H1 (cell line): ENCODE results near the gene PGM2L1. TPM values are rescaled to one million over a fixed set of nuclear protein-coding genes. Genes with fewer than 3 reads are reported as not detected.

Source experiments
- CTCF ChIA-PET: fragments of 300-600 bp; sonication (Branson Sonifier 250); formaldehyde crosslinking; loops from one replicate; lab custom pipeline; 2021; ENCODE audit not compliant: partially characterized antibody; lab: Charles Lee
- POLR2A ChIA-PET: fragments of 300-600 bp; sonication (Branson Sonifier 250); formaldehyde crosslinking; loops from one replicate; lab custom pipeline; 2021; ENCODE audit warnings: inconsistent platforms; ENCODE audit not compliant: partially characterized antibody; lab: Charles Lee
- DNase-seq, 2 experiments: peaks; one replicate each; pipeline versions ENCODE4 v3.0.0 to v3.0.0-alpha.2; 2010 to 2022; ENCODE audit warnings: low spot score in 2 of 2, low read depth in 1 of 2, mixed read lengths in 1 of 2
- FAIRE-seq: peaks from 2 replicates; lab custom pipeline; 2011; peaks lifted over from hg19 to GRCh38; lab: Jason Lieb, UNC
- H2AFZ ChIP-seq: 2 replicates; pipeline ENCODE4 v1.8.1; 2012; ENCODE audit warnings: low read length, inconsistent platforms
- H2AK5ac ChIP-seq: 2 replicates; pipeline ENCODE4 v1.6.1; 2013; ENCODE audit warnings: low read depth, low read length
- H2BK120ac ChIP-seq: replicated peaks from 2 replicates; pipeline ENCODE3; 2013; ENCODE audit warnings: low read depth, low read length, inconsistent platforms
- H2BK12ac ChIP-seq: 2 replicates; pipeline ENCODE4 v1.6.1; 2013; ENCODE audit warnings: low read depth, low read length
- H2BK15ac ChIP-seq: 2 replicates; pipeline ENCODE4 v1.6.1; 2013; ENCODE audit warnings: low read length
- H2BK20ac ChIP-seq: 2 replicates; pipeline ENCODE4 v1.6.1; 2013; ENCODE audit warnings: low read length
- H2BK5ac ChIP-seq: 2 replicates; pipeline ENCODE4 v1.6.1; 2013; ENCODE audit warnings: low read depth, low read length
- H3K14ac ChIP-seq: 2 replicates; pipeline ENCODE4 v1.6.1; 2013; ENCODE audit warnings: inconsistent platforms; ENCODE audit not compliant: insufficient read length
- H3K18ac ChIP-seq: 2 replicates; pipeline ENCODE4 v1.6.1; 2013; ENCODE audit warnings: low read length; ENCODE audit errors: extremely low read depth
- H3K23ac ChIP-seq: 2 replicates; pipeline ENCODE4 v1.6.1; 2013; ENCODE audit warnings: inconsistent platforms; ENCODE audit not compliant: insufficient read length
- H3K23me2 ChIP-seq: 2 replicates; pipeline ENCODE4 v1.6.1; 2013; ENCODE audit warnings: low read depth, low read length
- H3K27ac ChIP-seq: 2 replicates; pipeline ENCODE4 v1.6.1; 2011; ENCODE audit warnings: low read depth, low read length, inconsistent platforms
- H3K27me3 ChIP-seq, 4 experiments: replicated peaks in 1 of 4; 1 replicate in 1 of 4; 2 replicates in 3 of 4; pipeline versions ENCODE4 v1.6.1 to v1.8.1; 2011 to 2013; ENCODE audit warnings: low read length in 3 of 4, mild to moderate bottlenecking in 3 of 4, inconsistent platforms in 2 of 4, mixed read lengths in 2 of 4, moderate library complexity in 1 of 4; ENCODE audit not compliant: control insufficient read depth in 3 of 4, insufficient read depth in 3 of 4; ENCODE audit errors: extremely low read depth in 1 of 4
- H3K36me3 ChIP-seq, 4 experiments: 2 replicates each; pipeline versions ENCODE4 v1.6.1 to v1.8.1; 2011 to 2013; ENCODE audit warnings: mild to moderate bottlenecking in 4 of 4, low read length in 3 of 4, moderate library complexity in 2 of 4, control low read depth in 1 of 4, inconsistent platforms in 1 of 4; ENCODE audit not compliant: insufficient read depth in 4 of 4, control insufficient read depth in 2 of 4
- H3K4ac ChIP-seq: replicated peaks from 2 replicates; pipeline ENCODE3; 2013; ENCODE audit warnings: low read length, low read depth, mixed read lengths, inconsistent platforms; ENCODE audit not compliant: insufficient read length
- H3K4me1 ChIP-seq, 4 experiments: replicated peaks in 1 of 4; 1 replicate in 1 of 4; 2 replicates in 3 of 4; pipeline versions ENCODE4 v1.6.1 to v1.8.1; 2011 to 2013; ENCODE audit warnings: low read length in 3 of 4, inconsistent platforms in 2 of 4, mixed read lengths in 1 of 4; ENCODE audit not compliant: insufficient read depth in 4 of 4, control insufficient read depth in 3 of 4
- H3K4me2 ChIP-seq, 2 experiments: 2 replicates each; pipeline versions ENCODE4 v1.6.1 to v1.8.1; 2011 to 2013; ENCODE audit warnings: low read depth in 2 of 2, low read length in 2 of 2, control low read depth in 1 of 2, inconsistent platforms in 1 of 2, mild to moderate bottlenecking in 1 of 2; ENCODE audit not compliant: insufficient read depth in 1 of 2
- H3K4me3 ChIP-seq, 4 experiments: fragments of 200-600, 300-600 bp in 1 of 4; sonication (generic), shearing (Covaris generic), sonication (Bioruptor Twin) in 1 of 4; 2 replicates each; pipeline versions ENCODE4 v1.5.1 to v1.8.1; 2011 to 2016; ENCODE audit warnings: low read length in 4 of 4, low read depth in 3 of 4, control low read depth in 2 of 4, inconsistent platforms in 2 of 4, mild to moderate bottlenecking in 2 of 4, mixed read lengths in 1 of 4, moderate library complexity in 1 of 4; ENCODE audit not compliant: insufficient read depth in 2 of 4; ENCODE audit errors: extremely low read depth in 1 of 4
- H3K56ac ChIP-seq: replicated peaks from 2 replicates; pipeline ENCODE3; 2013; ENCODE audit warnings: low read depth, mild to moderate bottlenecking, mixed read lengths, low read length, inconsistent platforms; ENCODE audit not compliant: insufficient read length
- H3K79me1 ChIP-seq: 2 replicates; pipeline ENCODE4 v1.6.1; 2013; ENCODE audit warnings: low read depth, low read length, control low read depth
- H3K79me2 ChIP-seq, 2 experiments: 2 replicates each; pipeline versions ENCODE4 v1.6.1 to v1.8.1; 2012 to 2013; ENCODE audit warnings: low read length in 2 of 2, mild to moderate bottlenecking in 2 of 2, inconsistent platforms in 1 of 2; ENCODE audit not compliant: insufficient read depth in 2 of 2, control insufficient read depth in 1 of 2
- H3K9ac ChIP-seq, 4 experiments: replicated peaks in 1 of 4; 1 replicate in 1 of 4; 2 replicates in 3 of 4; pipeline versions ENCODE4 v1.6.1 to v1.8.1; 2011 to 2013; ENCODE audit warnings: low read depth in 3 of 4, low read length in 3 of 4, control low read depth in 2 of 4, mild to moderate bottlenecking in 2 of 4, moderate library complexity in 2 of 4, inconsistent platforms in 1 of 4; ENCODE audit errors: extremely low read depth in 1 of 4
- H3K9me3 ChIP-seq, 2 experiments: 2 replicates each; pipeline versions ENCODE4 v1.6.1 to v1.8.1; 2012 to 2013; ENCODE audit warnings: mild to moderate bottlenecking in 2 of 2, moderate library complexity in 2 of 2, control low read depth in 1 of 2, inconsistent platforms in 1 of 2, low read depth in 1 of 2, low read length in 1 of 2, mixed read lengths in 1 of 2; ENCODE audit not compliant: insufficient read depth in 2 of 2
- H4K20me1 ChIP-seq, 2 experiments: replicated peaks in 1 of 2; 2 replicates each; pipeline versions ENCODE3 to v1.8.1; 2011 to 2013; ENCODE audit warnings: inconsistent platforms in 2 of 2, low read length in 2 of 2, mild to moderate bottlenecking in 1 of 2; ENCODE audit not compliant: insufficient read depth in 2 of 2, control insufficient read depth in 1 of 2
- H4K5ac ChIP-seq: 2 replicates; pipeline ENCODE4 v1.6.1; 2013; ENCODE audit warnings: low read length, low read depth, mixed read lengths, inconsistent platforms; ENCODE audit not compliant: insufficient read length
- H4K8ac ChIP-seq: 2 replicates; pipeline ENCODE4 v1.8.0; 2013; ENCODE audit warnings: mild to moderate bottlenecking, moderate library complexity, low read length, inconsistent platforms; ENCODE audit not compliant: insufficient read depth; ENCODE audit errors: extremely low read depth
- H4K91ac ChIP-seq: replicated peaks from 2 replicates; pipeline ENCODE3; 2013; ENCODE audit warnings: low read length, mixed read lengths, inconsistent platforms; ENCODE audit not compliant: insufficient read length
- ASH2L ChIP-seq: fragments of 200-600, 300-600 bp; sonication (generic); IDR thresholded peaks from one replicate; pipeline ENCODE4 v1.7.1; 2017; ENCODE audit warnings: low read length
- ATF2 ChIP-seq: IDR thresholded peaks from 2 replicates; pipeline ENCODE4 v1.6.1; 2012; ENCODE audit warnings: low read length, inconsistent platforms
- ATF3 ChIP-seq: IDR thresholded peaks from 2 replicates; pipeline ENCODE4 v1.6.1; 2011; ENCODE audit warnings: low read depth, mild to moderate bottlenecking, low read length; ENCODE audit not compliant: insufficient read depth
- MAX ChIP-seq: IDR thresholded peaks from 2 replicates; pipeline ENCODE4 v1.6.1; 2012; ENCODE audit warnings: inconsistent platforms
- POLR2AphosphoS5 ChIP-seq: IDR thresholded peaks from 2 replicates; pipeline ENCODE4 v1.6.1; 2011; ENCODE audit warnings: low read depth, low read length
- RAD21 ChIP-seq, 2 experiments: IDR thresholded peaks in 1 of 2; conservative IDR thresholded peaks in 1 of 2; 2 replicates each; pipeline ENCODE4 v1.6.1; 2011; ENCODE audit warnings: low read depth in 2 of 2, low read length in 2 of 2, improper control_type of control experiment in 1 of 2, inconsistent platforms in 1 of 2, mild to moderate bottlenecking in 1 of 2, moderate library complexity in 1 of 2
- TEAD4 ChIP-seq: IDR thresholded peaks from 2 replicates; pipeline ENCODE4 v1.6.1; 2012; ENCODE audit warnings: low read depth, low read length, inconsistent platforms, mixed read lengths
- USF2 ChIP-seq: IDR thresholded peaks from 2 replicates; pipeline ENCODE4 v1.6.1; 2011; ENCODE audit warnings: low read length, improper control_type of control experiment
- WGBS, 2 experiments: shearing (Covaris generic) in 1 of 2; methylation state at CpG; one replicate each; pipeline versions ENCODE4 v1.1.6 to v1.1.7; 2013 to 2015; ENCODE audit warnings: low lambda C conversion rate in 2 of 2, mixed read lengths in 2 of 2, inconsistent platforms in 1 of 2, low coverage in 1 of 2, missing lambda C conversion rate in 1 of 2; ENCODE audit not compliant: insufficient replicate concordance in 2 of 2, insufficient coverage in 1 of 2, insufficient read length in 1 of 2; ENCODE audit errors: extremely low coverage in 1 of 2, missing lambda C conversion rate in 1 of 2; 5-methylcytosine and 5-hydroxymethylcytosine counted together
- polyA plus RNA-seq, 7 experiments: library from polyadenylated mRNA; depleted of rRNA in 3 of 7; stranded (reverse) in 5 of 7; unstranded in 2 of 7; fragments of >200 nt in 5 of 7; fragments of 200-250 nt in 2 of 7; gene quantifications; 1 replicate in 5 of 7; 2 replicates in 1 of 7; 4 replicates in 1 of 7; pipeline versions ENCODE4 v1.2.1 to v1.2.3, GENCODE V29; 2011 to 2013; ENCODE audit warnings: missing spikeins in 2 of 7, mixed read lengths in 2 of 7
- total RNA-seq: library from RNA; stranded (reverse); fragmentation: NEBNext Ultra II Directional; extraction: Animal tissue kit (Norgen Biotek cat#: 25700); gene quantifications from 2 replicates; pipeline ENCODE4 v1.2.1, GENCODE V29; 2021

The PGM2L1 gene
- total and polyA plus RNA-seq, 2 of the 8 experiments (the other 6 are each of a cell fraction or from before 2014, with no cell fraction given), result 5.0 to 42.7 TPM

GRCh38 chr11:74311352-74311926 lies 86.8 kb downstream of the PGM2L1 start, which contains the start of gene P4HA3:
Gene P4HA3, minus strand, starts transcription at chr11:74311640. Its CDS starts 29 bp downstream, at chr11:74311611.
- H2AFZ ChIP-seq, result peak within 1 kb of the TSS; percentile 97
- peak within 1 kb of the TSS in 1 of 4 experiments; percentile 67; a peak in 1 of 7 replicates for H3K9ac ChIP-seq
- H3K56ac ChIP-seq, result no peak within 1 kb of the TSS
- H2AK5ac ChIP-seq, result no peak within 1 kb of the TSS
- no peak within 1 kb of the TSS for H2BK120ac ChIP-seq
- DNase-seq, result peak; percentile 31 to 92
- 0 out of 2 replicates have a peak within 1 kb of the TSS, but pooled peaks have one; percentile 13 for H2BK12ac ChIP-seq
- H3K36me3 ChIP-seq, result no peaks in the 10 kb centered on the region
- H4K5ac ChIP-seq, result no peak within 1 kb of the TSS
- H3K23ac ChIP-seq, result no peak within 1 kb of the TSS
- no peak within 1 kb of the TSS for H4K91ac ChIP-seq
- no peak within 1 kb of the TSS for H2BK20ac ChIP-seq
- CTCF ChIA-PET, result interaction anchor here (0.7 to 2.3 kb wide), 4 partner anchors 9 to 56 kb away, joined by 3 to 16 read pairs (median 6); no protein-coding TSS in a partner anchor
- H3K27me3 ChIP-seq, result peaks cover 8 to 24% (median 16%) of the 10 kb centered on the region in 4 experiments
- peaks cover 7% of the 10 kb centered on the region for H3K23me2 ChIP-seq
- no peak for FAIRE-seq
- no peaks in the 10 kb centered on the region for H3K79me2 ChIP-seq
- peak within 1 kb of the TSS; percentile 13 to 59 (median 40) for H3K4me3 ChIP-seq
- no peak within 1 kb of the TSS for H3K18ac ChIP-seq
- H3K4me2 ChIP-seq, result peak within 1 kb of the TSS; percentile 77 to 90
- H3K27ac ChIP-seq, result no peak within 1 kb of the TSS
- no peak within 1 kb of the TSS for H3K14ac ChIP-seq
- H3K79me1 ChIP-seq, result no peaks in the 10 kb centered on the region
- no peak within 1 kb of the TSS for H2BK15ac ChIP-seq
- H2BK5ac ChIP-seq, result no peak within 1 kb of the TSS
- H4K20me1 ChIP-seq, result peaks cover 0 to 6% of the 10 kb centered on the region in 2 experiments
- POLR2A ChIA-PET, result no interaction called here
- no peaks in the 10 kb centered on the region for H3K9me3 ChIP-seq
- no peak within 1 kb of the TSS; the same call in 1 of the 2 replicates for H4K8ac ChIP-seq
- 23% methylated on average over 10 of the region's 62 CpGs; no CpG with 5 or more reads in 1 of the 2 experiments for WGBS, 2 experiments
- peaks cover 0 to 8% (median 3%) of the 10 kb centered on the region in 4 experiments; a peak in 3 of 7 replicates for H3K4me1 ChIP-seq
- no peak within 1 kb of the TSS for H3K4ac ChIP-seq
- peak; percentile 72 for TF ChIP-seq MAX
- TF ChIP-seq TEAD4, result no peak
- no peak for TF ChIP-seq ASH2L
- TF ChIP-seq ATF3, result no peak
- no peak for TF ChIP-seq POLR2AphosphoS5
- TF ChIP-seq ATF2, result no peak
- no peak for TF ChIP-seq USF2
- TF ChIP-seq RAD21 (IDR thresholded peaks at IDR 0.05 in 1 of 2, conservative IDR thresholded peaks at IDR 0.05 in 1 of 2; ENCODE audit: low read depth in 2 of 2, low read length in 2 of 2), result peak in 1 of 2 experiments; percentile 19; a peak in 2 of 4 replicates
